NCI-H1105 (cell line): Measurements from ENCODE around the gene TSPEAR.
"Not testable (repeated sequence)": the region's sequence is repeated elsewhere in the genome, so short reads cannot be mapped to it uniquely, and the experiment has no call there.

Source experiments
- DNase-seq: peaks from one replicate; lab custom pipeline; 2025; lab: John Stamatoyannopoulos, UW

Gene TSPEAR

GRCh38 chr21:44603911-44604310 is 107.5 kb downstream of the TSPEAR start:
- DNase-seq = no peak

DNA sequence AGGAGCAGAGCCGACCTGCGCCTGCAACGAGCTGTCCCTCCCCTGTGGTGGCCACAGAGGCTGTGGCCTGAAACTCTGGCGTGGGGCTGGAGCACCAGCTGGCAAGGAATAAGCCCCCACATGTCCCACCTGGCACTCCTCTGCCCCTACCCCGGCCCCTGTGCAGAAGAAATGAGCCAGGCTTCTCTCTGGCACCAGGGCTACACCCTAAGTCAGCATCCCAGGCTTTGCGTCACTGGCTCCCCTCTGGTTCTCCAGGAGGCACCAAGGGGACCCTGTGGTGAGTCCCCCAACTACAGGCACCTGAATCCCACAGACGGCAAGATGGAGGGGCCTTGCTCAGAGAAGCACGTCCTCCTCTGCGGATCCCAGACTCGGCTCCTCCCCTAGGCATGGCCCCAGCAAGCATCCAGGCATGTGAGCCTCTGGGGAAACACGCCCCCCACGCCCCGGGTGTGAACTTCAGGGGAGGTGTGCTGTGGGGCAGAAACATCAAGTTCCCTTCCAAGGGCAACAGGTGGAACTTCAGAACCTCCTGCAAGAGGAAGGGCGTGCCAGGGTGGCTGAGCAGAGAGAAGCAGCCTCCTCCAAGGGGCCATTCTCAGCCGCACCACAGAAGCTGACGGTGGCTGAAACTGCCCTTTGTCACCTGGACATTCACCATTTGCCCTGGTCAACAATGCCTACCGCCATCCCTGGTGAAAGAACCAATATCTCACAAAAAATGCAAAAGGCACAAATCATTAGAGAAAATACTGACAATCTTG is 108.1 kb downstream of the TSPEAR start:
- DNase-seq = no peak

- no peak for DNase-seq
Observed at GRCh38 chr21:44602463-44602850, 108.9 kb downstream of the TSPEAR start.

- DNase-seq = no peak
Observed at GRCh38 chr21:44601596-44602462, 109.5 kb downstream of the TSPEAR start.

- not testable (repeated sequence) for DNase-seq
Observed at GRCh38 chr21:44601091-44601490, 110.3 kb downstream of the TSPEAR start.

DNA sequence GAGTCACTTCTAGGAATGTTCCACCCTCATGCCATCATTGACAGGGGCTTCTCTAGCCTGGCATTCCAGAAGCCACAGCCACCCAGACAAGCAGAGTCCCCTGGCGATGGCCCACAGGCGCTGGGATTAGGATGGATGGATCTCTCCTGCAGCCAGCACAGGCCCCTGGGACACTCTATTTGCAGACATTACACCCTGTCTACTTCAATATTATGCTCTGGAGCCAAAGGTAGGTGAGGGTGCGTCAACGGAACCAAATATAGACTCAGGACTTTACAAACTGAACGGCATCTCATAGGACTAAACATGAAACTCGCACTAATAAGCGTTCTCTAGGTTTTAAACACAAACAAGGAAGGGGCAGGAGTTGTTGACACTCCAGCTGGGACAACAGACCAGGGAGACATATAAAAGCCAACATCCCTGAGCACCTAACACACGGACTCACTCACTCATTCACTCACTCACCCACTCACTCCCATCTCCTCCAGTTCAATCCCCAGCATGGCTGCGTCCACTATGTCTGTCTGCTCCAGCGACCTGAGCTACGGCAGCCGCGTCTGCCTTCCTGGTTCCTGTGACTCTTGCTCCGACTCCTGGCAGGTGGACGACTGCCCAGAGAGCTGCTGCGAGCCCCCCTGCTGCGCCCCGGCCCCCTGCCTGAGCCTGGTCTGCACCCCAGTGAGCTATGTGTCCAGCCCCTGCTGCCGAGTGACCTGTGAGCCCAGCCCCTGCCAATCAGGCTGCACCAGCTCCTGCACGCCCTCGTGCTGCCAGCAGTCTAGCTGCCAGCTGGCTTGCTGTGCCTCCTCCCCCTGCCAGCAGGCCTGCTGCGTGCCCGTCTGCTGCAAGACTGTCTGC is 111.0 kb downstream of the TSPEAR start, which contains the start of gene KRTAP10-7:
Gene KRTAP10-7, plus strand, starts transcription at position 480 of the 861 bp plus-strand sequence. Its CDS starts 25 bp downstream, at position 505.
- DNase-seq = not testable (repeated sequence)

- no peak for DNase-seq
Observed at GRCh38 chr21:44599264-44600029, 111.9 kb downstream of the TSPEAR start.

GRCh38 chr21:44598061-44598460 is 113.3 kb downstream of the TSPEAR start:
- no peak for DNase-seq

DNA sequence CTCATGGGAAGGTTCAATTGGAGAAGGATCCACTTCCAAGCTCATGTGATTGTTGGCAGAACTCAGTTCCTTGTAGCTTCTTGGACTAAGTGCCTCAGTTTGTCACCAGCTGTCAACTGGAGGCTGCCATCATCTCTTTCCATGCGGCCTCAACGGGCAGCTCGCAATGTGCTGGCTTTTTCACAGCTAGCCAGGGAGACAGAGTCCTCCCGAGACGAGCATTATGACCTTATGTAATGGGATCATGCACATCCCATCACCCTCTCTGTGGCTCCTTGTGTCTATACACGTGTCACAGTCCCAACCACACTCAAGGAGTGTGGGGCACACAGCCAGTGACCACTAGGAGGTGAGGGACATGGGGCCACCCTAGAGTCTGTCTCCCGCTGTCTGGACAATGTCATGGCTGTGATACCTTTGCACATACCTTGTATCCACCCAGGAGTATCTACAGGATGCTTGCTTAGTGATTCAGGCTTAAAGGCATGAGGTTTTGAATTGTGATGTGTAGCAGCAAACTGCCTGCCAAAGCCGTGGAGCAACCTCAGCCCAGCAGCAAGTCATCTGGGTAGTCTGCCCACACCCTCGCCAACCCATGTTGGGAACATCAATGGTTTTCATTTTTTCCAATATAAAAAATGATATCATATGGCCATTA is 115.2 kb downstream of the TSPEAR start:
- DNase-seq = no peak

DNA sequence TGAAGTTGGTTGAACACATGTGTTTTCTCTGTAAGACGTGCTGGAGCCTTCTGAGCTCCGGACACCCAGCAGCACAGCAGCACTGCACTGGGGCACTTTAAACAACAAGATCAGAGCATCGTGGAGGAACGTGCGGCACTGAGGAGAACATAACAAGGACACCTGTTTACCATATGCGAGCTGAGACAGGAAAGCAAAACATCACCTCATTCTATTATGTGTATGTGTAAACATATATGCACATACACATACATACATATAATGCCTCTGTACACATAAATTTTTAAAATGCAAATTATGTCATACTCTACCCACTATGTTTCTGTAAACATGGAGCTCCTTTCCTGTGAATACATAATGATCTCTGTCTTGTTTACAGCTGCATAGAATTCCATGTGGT is 115.8 kb downstream of the TSPEAR start:
- DNase-seq = no peak

DNA sequence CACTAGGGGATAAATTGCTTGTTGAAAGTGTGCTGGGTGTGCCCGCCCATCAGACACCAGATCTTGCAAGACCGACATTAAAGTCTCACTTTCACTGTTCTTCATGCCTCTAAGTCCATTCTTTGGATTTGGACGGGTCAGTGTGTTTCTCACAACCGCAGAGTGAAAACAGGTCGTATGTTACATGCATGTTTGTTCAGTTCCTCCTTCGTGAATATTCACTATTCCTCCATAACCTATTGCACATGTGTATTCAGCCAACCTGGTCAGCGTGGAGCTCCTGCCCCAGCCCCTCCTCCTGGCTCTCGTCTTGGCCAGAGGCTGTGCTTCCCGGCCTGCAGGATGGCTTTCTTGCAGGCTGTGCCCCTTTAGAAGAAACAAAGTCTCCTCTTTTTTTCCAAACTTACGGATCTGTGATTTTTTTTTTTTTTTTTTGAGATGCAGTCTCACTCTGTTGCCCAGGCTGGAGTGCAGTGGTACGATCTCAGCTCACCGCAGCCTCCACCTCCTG is 116.9 kb downstream of the TSPEAR start:
- no peak for DNase-seq

GRCh38 chr21:44593598-44594405 is 117.6 kb downstream of the TSPEAR start:
- no peak for DNase-seq

DNA sequence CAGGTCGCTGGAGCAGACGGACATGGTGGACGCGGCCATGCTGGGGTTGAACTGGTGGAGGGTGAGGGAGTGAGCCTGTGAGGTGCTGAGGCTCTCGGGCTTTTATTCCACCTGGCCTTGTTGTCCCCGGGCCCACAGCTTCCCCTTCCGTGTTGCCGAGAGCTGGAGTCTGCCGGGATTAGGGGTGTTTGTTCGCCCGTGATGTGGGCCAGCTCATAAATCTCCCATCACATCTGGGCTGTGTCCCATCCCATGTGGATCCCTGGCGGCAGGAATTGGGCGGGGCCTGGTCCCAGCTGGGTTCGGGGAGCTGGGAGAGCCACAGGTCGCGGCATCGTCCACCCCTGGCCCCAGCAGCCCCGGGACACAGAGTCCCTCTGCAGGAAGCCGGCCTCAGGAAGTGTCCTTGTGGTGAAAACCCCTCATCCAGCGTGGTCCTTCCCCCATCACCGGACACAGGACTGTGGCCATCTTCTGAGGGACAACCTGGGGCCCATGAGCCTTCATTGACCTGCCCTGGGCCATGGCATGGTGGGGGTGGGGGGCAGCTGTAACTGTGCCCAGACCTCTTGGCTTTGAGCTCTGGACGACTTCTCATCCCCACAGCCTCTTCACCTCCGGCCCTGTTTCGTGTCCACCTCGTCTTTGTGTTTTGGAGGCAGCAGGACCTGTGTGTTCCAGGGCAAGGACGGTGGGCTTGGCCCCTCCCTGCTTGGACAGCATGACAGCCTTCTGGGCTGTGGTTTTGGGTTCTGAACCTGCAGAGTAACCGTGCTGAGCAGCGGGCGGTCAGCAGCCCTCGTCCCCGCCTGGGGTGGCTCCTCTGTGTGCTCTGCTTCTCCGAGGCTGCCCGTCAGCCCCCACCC is 118.7 kb downstream of the TSPEAR start, which contains the start of gene KRTAP10-6:
Gene KRTAP10-6, minus strand, starts transcription at position 60 of the 866 bp plus-strand sequence. Its CDS starts 21 bp downstream, at position 39.
- no peak for DNase-seq

DNA sequence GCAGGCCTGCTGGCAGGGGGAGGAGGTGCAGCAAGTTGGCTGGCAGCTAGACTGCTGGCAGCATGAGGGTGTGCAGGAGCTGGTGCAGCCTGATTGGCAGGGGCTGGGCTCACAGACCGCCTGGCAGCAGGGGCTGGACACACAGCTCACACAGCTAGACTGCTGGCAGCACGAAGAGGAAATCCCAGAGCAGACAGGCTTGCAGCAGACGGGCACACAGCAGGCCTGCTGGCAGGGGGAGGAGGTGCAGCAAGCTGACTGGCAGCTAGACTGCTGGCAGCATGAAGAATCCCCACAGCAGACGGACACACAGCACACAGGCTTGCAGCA is 119.6 kb downstream of the TSPEAR start:
- DNase-seq = not testable (repeated sequence)

GRCh38 chr21:44590897-44591800 is 120.2 kb downstream of the TSPEAR start:
- DNase-seq = not testable (repeated sequence)

GRCh38 chr21:44590311-44590721 is 121.1 kb downstream of the TSPEAR start:
- no peak for DNase-seq

GRCh38 chr21:44589586-44590305 is 121.6 kb downstream of the TSPEAR start:
- DNase-seq = no peak
